ENCODE results near the gene FBXO46.

Gene FBXO46

DNA sequence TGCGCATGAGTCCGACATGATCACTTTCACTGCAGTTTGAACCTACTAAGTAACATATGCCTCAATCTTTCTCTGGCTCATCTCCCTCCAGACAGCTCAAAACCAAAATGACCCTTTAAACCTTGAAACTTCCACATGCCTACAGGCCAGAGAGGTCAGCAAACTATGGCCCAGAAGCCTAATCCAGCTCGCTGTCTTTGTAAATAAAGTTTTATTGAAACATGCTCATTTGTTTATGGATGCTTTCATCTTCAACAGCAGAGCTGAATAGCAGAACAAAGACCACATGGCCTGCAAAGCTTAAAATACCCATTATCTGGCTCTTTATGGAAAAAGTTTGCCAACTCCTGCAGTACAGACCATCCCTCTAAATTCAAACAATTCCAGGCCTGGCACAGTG lies 15.6 kb downstream of the FBXO46 start:
- Histone ChIP-seq H3K4me3 (ENCODE audit: low read length, poor library complexity, severe bottlenecking) (no peak overlapping the region), H3K79me2 (ENCODE audit: insufficient read depth, low read length) (peaks cover 66% of the 10 kb centered on the region), H3K27me3 (ENCODE audit: insufficient read depth, low read length, poor library complexity, severe bottlenecking) (no peaks in the 10 kb centered on the region), H3K9ac (ENCODE audit: low read depth, low read length, poor library complexity, severe bottlenecking) (peak overlapping the region; percentile 93), H3K9me2 (replicated peaks; ENCODE audit: low read depth, low read length) (no peaks in the 10 kb centered on the region), H3K36me3 (ENCODE audit: insufficient read depth, low read length) (peaks cover 10% of the 10 kb centered on the region; the same call in 1 of the 2 replicates), H3F3A (ENCODE audit: low read depth) (no peaks in the 10 kb centered on the region), H2AFZ (ENCODE audit: low read length) (no peak overlapping the region), H3K4me1 (ENCODE audit: insufficient read depth, low read length, poor library complexity, severe bottlenecking) (peaks cover 28% of the 10 kb centered on the region), H3K4me2 (ENCODE audit: low read depth, low read length, poor library complexity, severe bottlenecking) (peak overlapping the region; percentile 83), H3K9me3 (ENCODE audit: insufficient read depth, low read depth, low read length) (no peaks in the 10 kb centered on the region), H4K20me1 (ENCODE audit: insufficient read depth, low read length, poor library complexity, severe bottlenecking) (peaks cover 3% of the 10 kb centered on the region)
- no peak for TF ChIP-seq CTCF (conservative IDR thresholded peaks at IDR 0.05; ENCODE audit: low read length)
- no peak for TF ChIP-seq EZH2phosphoT487 (IDR thresholded peaks at IDR 0.05; ENCODE audit: borderline replicate concordance)

DNA sequence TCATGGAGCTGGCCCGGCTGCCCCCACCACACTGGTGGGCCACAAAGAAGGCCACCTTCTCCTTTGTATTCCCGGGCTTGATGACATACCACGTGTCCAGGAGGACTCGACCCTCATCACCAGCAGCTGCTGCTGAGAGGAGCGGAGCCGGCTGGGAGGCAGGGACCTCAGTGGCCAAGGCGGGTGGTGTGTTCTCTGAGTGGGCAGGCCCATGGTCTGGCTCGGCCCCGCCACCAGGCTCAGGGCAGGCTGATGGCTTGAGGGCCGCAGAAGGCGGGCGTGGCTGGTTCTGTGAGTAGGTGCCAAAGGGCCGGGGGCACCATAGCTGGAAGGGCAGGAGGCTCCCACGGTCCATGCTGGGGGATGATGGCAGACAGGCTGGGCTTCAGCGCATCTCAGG lies 17.6 kb downstream of the FBXO46 start:
- Histone ChIP-seq H3K9me2 (replicated peaks; ENCODE audit: low read depth, low read length) (no peaks in the 10 kb centered on the region), H3K4me2 (ENCODE audit: low read depth, low read length, poor library complexity, severe bottlenecking) (no peak overlapping the region), H3K9me3 (ENCODE audit: insufficient read depth, low read depth, low read length) (no peaks in the 10 kb centered on the region), H2AFZ (ENCODE audit: low read length) (no peak overlapping the region), H4K20me1 (ENCODE audit: insufficient read depth, low read length, poor library complexity, severe bottlenecking) (peaks cover 3% of the 10 kb centered on the region), H3K4me3 (ENCODE audit: low read length, poor library complexity, severe bottlenecking) (no peak overlapping the region), H3K79me2 (ENCODE audit: insufficient read depth, low read length) (peaks cover 52% of the 10 kb centered on the region), H3K9ac (ENCODE audit: low read depth, low read length, poor library complexity, severe bottlenecking) (no peak overlapping the region), H3K4me1 (ENCODE audit: insufficient read depth, low read length, poor library complexity, severe bottlenecking) (peaks cover 22% of the 10 kb centered on the region), H3F3A (ENCODE audit: low read depth) (no peaks in the 10 kb centered on the region), H3K36me3 (ENCODE audit: insufficient read depth, low read length) (peaks cover 10% of the 10 kb centered on the region; the same call in 1 of the 2 replicates), H3K27me3 (ENCODE audit: insufficient read depth, low read length, poor library complexity, severe bottlenecking) (no peaks in the 10 kb centered on the region)
- TF ChIP-seq CTCF (conservative IDR thresholded peaks at IDR 0.05; ENCODE audit: low read length): no peak
- no peak for TF ChIP-seq EZH2phosphoT487 (IDR thresholded peaks at IDR 0.05; ENCODE audit: borderline replicate concordance)

GRCh38 chr19:45712699-45713067 lies 18.0 kb downstream of the FBXO46 start:
- no peak overlapping the region for H2AFZ ChIP-seq (ENCODE audit: low read length)
- H3K79me2 ChIP-seq (ENCODE audit: insufficient read depth, low read length): peaks cover 49% of the 10 kb centered on the region
- H3K9ac ChIP-seq (ENCODE audit: low read depth, low read length, poor library complexity, severe bottlenecking): no peak overlapping the region
- H3F3A ChIP-seq (ENCODE audit: low read depth): no peaks in the 10 kb centered on the region
- H3K27me3 ChIP-seq (ENCODE audit: insufficient read depth, low read length, poor library complexity, severe bottlenecking): no peaks in the 10 kb centered on the region
- TF ChIP-seq CTCF (conservative IDR thresholded peaks at IDR 0.05; ENCODE audit: low read length) (no peak), EZH2phosphoT487 (IDR thresholded peaks at IDR 0.05; ENCODE audit: borderline replicate concordance) (no peak)
- H3K4me1 ChIP-seq (ENCODE audit: insufficient read depth, low read length, poor library complexity, severe bottlenecking): peaks cover 18% of the 10 kb centered on the region
- no peaks in the 10 kb centered on the region for H3K9me2 ChIP-seq (replicated peaks; ENCODE audit: low read depth, low read length)
- H3K4me3 ChIP-seq (ENCODE audit: low read length, poor library complexity, severe bottlenecking): no peak overlapping the region
- peaks cover 10% of the 10 kb centered on the region; the same call in 1 of the 2 replicates for H3K36me3 ChIP-seq (ENCODE audit: insufficient read depth, low read length)
- no peak overlapping the region for H3K4me2 ChIP-seq (ENCODE audit: low read depth, low read length, poor library complexity, severe bottlenecking)
- no peaks in the 10 kb centered on the region for H3K9me3 ChIP-seq (ENCODE audit: insufficient read depth, low read depth, low read length)
- H4K20me1 ChIP-seq (ENCODE audit: insufficient read depth, low read length, poor library complexity, severe bottlenecking): peaks cover 3% of the 10 kb centered on the region

Data from Loucy (cell line).